OCI-LY1 (cell line): ENCODE measurements around the gene IGFL2.

ENCODE experiments used
- EZH2 ChIP-seq: fragments of 200-600 bp; sonication (generic), shearing (Covaris generic); IDR thresholded peaks from 2 replicates; pipeline ENCODE4 v1.8.0; 2017; ENCODE audit warnings: borderline replicate concordance, mixed run types, mild to moderate bottlenecking, antibody characterized with exemption, low read length, moderate library complexity, mixed read lengths
- TF ChIP-seq, protein P1 (sequence below): fragments of 200-600 bp; sonication (generic), shearing (Covaris generic); IDR thresholded peaks from 2 replicates; pipeline ENCODE4 v1.5.1; 2017; ENCODE audit warnings: mild to moderate bottlenecking, antibody characterized with exemption, low read length, moderate library complexity, mixed read lengths

DNA sequence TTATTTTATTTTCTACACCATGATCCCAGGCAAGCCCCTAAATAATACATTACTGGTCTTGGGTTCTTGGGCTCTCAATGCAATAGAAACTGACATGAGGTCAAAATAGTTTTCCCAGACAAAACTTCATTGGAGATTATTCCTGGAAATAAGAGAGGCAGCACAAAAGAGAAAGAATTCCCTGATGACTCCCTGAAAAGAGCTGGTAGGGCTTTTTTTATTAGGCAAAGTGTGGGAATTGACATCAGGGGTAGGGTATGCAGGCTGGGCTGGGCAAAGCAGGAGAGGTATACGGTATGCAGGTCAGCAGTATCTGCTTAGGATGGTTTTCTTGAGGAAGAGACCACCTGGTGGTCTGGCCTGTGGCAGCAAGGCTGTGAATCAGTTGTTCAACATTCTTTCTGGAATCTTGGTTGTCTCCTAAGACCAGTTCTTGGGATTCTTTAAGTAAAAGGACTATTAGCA lies 14.2 kb upstream of the IGFL2 start:
- TF ChIP-seq, protein P1, sequence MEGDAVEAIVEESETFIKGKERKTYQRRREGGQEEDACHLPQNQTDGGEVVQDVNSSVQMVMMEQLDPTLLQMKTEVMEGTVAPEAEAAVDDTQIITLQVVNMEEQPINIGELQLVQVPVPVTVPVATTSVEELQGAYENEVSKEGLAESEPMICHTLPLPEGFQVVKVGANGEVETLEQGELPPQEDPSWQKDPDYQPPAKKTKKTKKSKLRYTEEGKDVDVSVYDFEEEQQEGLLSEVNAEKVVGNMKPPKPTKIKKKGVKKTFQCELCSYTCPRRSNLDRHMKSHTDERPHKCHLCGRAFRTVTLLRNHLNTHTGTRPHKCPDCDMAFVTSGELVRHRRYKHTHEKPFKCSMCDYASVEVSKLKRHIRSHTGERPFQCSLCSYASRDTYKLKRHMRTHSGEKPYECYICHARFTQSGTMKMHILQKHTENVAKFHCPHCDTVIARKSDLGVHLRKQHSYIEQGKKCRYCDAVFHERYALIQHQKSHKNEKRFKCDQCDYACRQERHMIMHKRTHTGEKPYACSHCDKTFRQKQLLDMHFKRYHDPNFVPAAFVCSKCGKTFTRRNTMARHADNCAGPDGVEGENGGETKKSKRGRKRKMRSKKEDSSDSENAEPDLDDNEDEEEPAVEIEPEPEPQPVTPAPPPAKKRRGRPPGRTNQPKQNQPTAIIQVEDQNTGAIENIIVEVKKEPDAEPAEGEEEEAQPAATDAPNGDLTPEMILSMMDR, result no peak
- no peak for TF ChIP-seq EZH2
